IMR-90 (cell line): ENCODE measurements around the gene NXPH3. TPM values are rescaled to one million over a fixed set of nuclear protein-coding genes. Genes with fewer than 3 reads are reported as not detected.

Experiments
- ATAC-seq: fragments of 200-7000 bp; cut with Tn5 transposase; 2 replicates; pipeline ENCODE4 v1.9.1; 2020; ENCODE audit warnings: low read depth, mild to moderate bottlenecking, moderate library complexity
- BruUV-seq: library from RNA; stranded (reverse); fragments of 400-500 nt; replicated peaks from 2 replicates; lab custom pipeline; 2021; lab: Mats Ljungman, UMichigan
- CTCF ChIA-PET: fragments of 300-600 bp; formaldehyde crosslinking; extraction: SDS; loops from one replicate; lab custom pipeline; 2021; ENCODE audit warnings: antibody characterized with exemption; lab: Yijun Ruan, JAX
- POLR2A ChIA-PET: fragments of 300-600 bp; sonication (Branson Sonifier 250); formaldehyde crosslinking; loops from one replicate; lab custom pipeline; 2022; ENCODE audit warnings: antibody characterized with exemption; ENCODE audit not compliant: unreplicated experiment; lab: Charles Lee
- DNase-seq: peaks from one replicate; pipeline ENCODE4 v3.0.0; 2013
- H2AFZ ChIP-seq: replicated peaks from 2 replicates; pipeline ENCODE3; 2013; ENCODE audit warnings: low read length, mild to moderate bottlenecking; ENCODE audit not compliant: poor library complexity
- H2AK5ac ChIP-seq: 2 replicates; pipeline ENCODE4 v1.6.1; 2013; ENCODE audit warnings: low read depth, low read length, inconsistent platforms
- H2AK9ac ChIP-seq: replicated peaks from 2 replicates; pipeline ENCODE3; 2013; ENCODE audit warnings: mild to moderate bottlenecking, low read depth, low read length, moderate library complexity; ENCODE audit not compliant: poor library complexity
- H2BK120ac ChIP-seq: 2 replicates; pipeline ENCODE4 v1.6.1; 2013; ENCODE audit warnings: low read depth, low read length, inconsistent platforms
- H2BK15ac ChIP-seq: 3 replicates; pipeline ENCODE4 v1.6.1; 2013; ENCODE audit warnings: low read depth, low read length, inconsistent platforms
- H2BK20ac ChIP-seq: 2 replicates; pipeline ENCODE4 v1.6.1; 2013; ENCODE audit warnings: low read depth, mild to moderate bottlenecking, inconsistent platforms, low read length, moderate library complexity
- H2BK5ac ChIP-seq: 2 replicates; pipeline ENCODE4 v1.6.1; 2013; ENCODE audit warnings: mild to moderate bottlenecking, low read depth, low read length, inconsistent platforms; ENCODE audit not compliant: poor library complexity, severe bottlenecking
- H3K14ac ChIP-seq: replicated peaks from 2 replicates; pipeline ENCODE4 v1.6.1; 2013; ENCODE audit warnings: low read depth, low read length, inconsistent platforms
- H3K18ac ChIP-seq: 2 replicates; pipeline ENCODE4 v1.6.1; 2013; ENCODE audit warnings: low read depth, low read length, control low read depth
- H3K23ac ChIP-seq: 2 replicates; pipeline ENCODE4 v1.6.1; 2013; ENCODE audit warnings: low read depth, low read length, inconsistent platforms
- H3K27ac ChIP-seq: 2 replicates; pipeline ENCODE4 v1.5.1; 2013; ENCODE audit warnings: mild to moderate bottlenecking, control low read depth, low read length; ENCODE audit not compliant: insufficient read depth
- H3K27me3 ChIP-seq: 2 replicates; pipeline ENCODE4 v1.6.1; 2013; ENCODE audit warnings: low read length; ENCODE audit not compliant: control insufficient read depth, insufficient read depth
- H3K36me3 ChIP-seq: 2 replicates; pipeline ENCODE4 v1.6.1; 2013; ENCODE audit warnings: low read length, mixed read lengths; ENCODE audit not compliant: control insufficient read depth, insufficient read depth
- H3K4ac ChIP-seq: 2 replicates; pipeline ENCODE4 v1.6.1; 2013; ENCODE audit warnings: low read depth, low read length, inconsistent platforms
- H3K4me1 ChIP-seq: 2 replicates; pipeline ENCODE4 v1.6.1; 2013; ENCODE audit warnings: low read length, mixed read lengths; ENCODE audit not compliant: control insufficient read depth, insufficient read depth
- H3K4me2 ChIP-seq: 2 replicates; pipeline ENCODE4 v1.6.1; 2013; ENCODE audit warnings: low read depth, mild to moderate bottlenecking, control low read depth, low read length, moderate library complexity
- H3K4me3 ChIP-seq: 2 replicates; pipeline ENCODE4 v1.5.1; 2013; ENCODE audit warnings: low read depth, mild to moderate bottlenecking, control low read depth, low read length, moderate library complexity; ENCODE audit not compliant: insufficient read depth
- H3K56ac ChIP-seq: 2 replicates; pipeline ENCODE4 v1.6.1; 2013; ENCODE audit warnings: low read length, inconsistent platforms; ENCODE audit not compliant: insufficient read depth; ENCODE audit errors: extremely low read depth
- H3K79me1 ChIP-seq, 2 experiments: 2 replicates each; pipeline ENCODE4 v1.6.1; 2013; ENCODE audit warnings: low read length in 2 of 2, inconsistent platforms in 1 of 2, low read depth in 1 of 2
- H3K9ac ChIP-seq: 2 replicates; pipeline ENCODE4 v1.6.1; 2013; ENCODE audit warnings: low read depth, low read length, control low read depth
- H3K9me1 ChIP-seq: 2 replicates; pipeline ENCODE4 v1.6.1; 2013; ENCODE audit warnings: low read length, inconsistent platforms; ENCODE audit not compliant: insufficient read depth
- H3K9me3 ChIP-seq: 2 replicates; pipeline ENCODE4 v1.6.1; 2013; ENCODE audit warnings: low read length; ENCODE audit not compliant: control insufficient read depth, insufficient read depth
- H4K20me1 ChIP-seq: 2 replicates; pipeline ENCODE4 v1.6.1; 2013; ENCODE audit warnings: low read length, inconsistent platforms; ENCODE audit not compliant: insufficient read depth
- H4K5ac ChIP-seq: 2 replicates; pipeline ENCODE4 v1.6.1; 2013; ENCODE audit warnings: mild to moderate bottlenecking, low read depth, low read length, control low read depth
- H4K8ac ChIP-seq, 2 experiments: 2 replicates each; pipeline ENCODE4 v1.6.1; 2013; ENCODE audit warnings: low read depth in 2 of 2, low read length in 2 of 2, control low read depth in 1 of 2, inconsistent platforms in 1 of 2
- H4K91ac ChIP-seq: 2 replicates; pipeline ENCODE4 v1.6.1; 2013; ENCODE audit warnings: low read depth, low read length, inconsistent platforms; ENCODE audit not compliant: insufficient read depth
- CEBPB ChIP-seq: IDR thresholded peaks from 2 replicates; pipeline ENCODE4 v1.6.1; 2012; ENCODE audit warnings: low read depth, low read length, improper control_type of control experiment
- CHD1 ChIP-seq: IDR thresholded peaks from 2 replicates; pipeline ENCODE4 v1.6.1; 2012; ENCODE audit warnings: low read depth, low read length, improper control_type of control experiment
- CTCF ChIP-seq: conservative IDR thresholded peaks from 2 replicates; pipeline ENCODE4 v1.5.1; 2012; ENCODE audit warnings: mild to moderate bottlenecking, low read depth, low read length, improper control_type of control experiment
- ELK1 ChIP-seq: fragments of 150-350 bp; IDR thresholded peaks from 2 replicates; pipeline ENCODE4 v1.6.1; 2016; ENCODE audit warnings: low read depth, mild to moderate bottlenecking, low read length, moderate library complexity, borderline replicate concordance
- FOS ChIP-seq: fragments of 150-350 bp; IDR thresholded peaks from 2 replicates; pipeline ENCODE4 v1.6.1; 2016; ENCODE audit warnings: low read depth, low read length
- MAFK ChIP-seq: IDR thresholded peaks from 2 replicates; pipeline ENCODE4 v1.6.1; 2012; ENCODE audit warnings: low read depth, low read length, improper control_type of control experiment
- MAZ ChIP-seq: IDR thresholded peaks from 2 replicates; pipeline ENCODE4 v1.6.1; 2012; ENCODE audit warnings: low read depth, mild to moderate bottlenecking, low read length, improper control_type of control experiment, moderate library complexity, borderline replicate concordance
- MXI1 ChIP-seq: IDR thresholded peaks from 2 replicates; pipeline ENCODE4 v1.6.1; 2012; ENCODE audit warnings: low read depth, mild to moderate bottlenecking, low read length, moderate library complexity, borderline replicate concordance
- NFE2L2 ChIP-seq: fragments of 150-350 bp; IDR thresholded peaks from 2 replicates; pipeline ENCODE4 v1.6.1; 2016; ENCODE audit warnings: low read depth, mild to moderate bottlenecking, low read length
- RAD21 ChIP-seq: IDR thresholded peaks from 2 replicates; pipeline ENCODE4 v1.6.1; 2012; ENCODE audit warnings: low read length, improper control_type of control experiment
- RCOR1 ChIP-seq: IDR thresholded peaks from 2 replicates; pipeline ENCODE4 v1.6.1; 2012; ENCODE audit warnings: mild to moderate bottlenecking, low read length, improper control_type of control experiment; ENCODE audit not compliant: insufficient replicate concordance
- RFX5 ChIP-seq: IDR thresholded peaks from 2 replicates; pipeline ENCODE4 v1.8.0; 2012; ENCODE audit warnings: low read depth, mild to moderate bottlenecking, low read length, moderate library complexity
- SMC3 ChIP-seq: fragments of 150-350 bp; IDR thresholded peaks from 2 replicates; pipeline ENCODE4 v1.6.1; 2016; ENCODE audit warnings: low read depth, mild to moderate bottlenecking, antibody characterized with exemption, low read length, moderate library complexity
- WGBS, 2 experiments: methylation state at CpG; one replicate each; pipeline versions ENCODE4 v1.1.5 to v1.1.7; 2013; ENCODE audit warnings: missing lambda C conversion rate in 2 of 2; ENCODE audit not compliant: insufficient read length in 1 of 2; ENCODE audit errors: extremely low coverage in 2 of 2; 5-methylcytosine and 5-hydroxymethylcytosine counted together
- dilution Hi-C: fragments of 300-500 bp; cut with HindIII; formaldehyde crosslinking; loops from one replicate; pipeline ENCODE4 v1.14.3; 2018; ENCODE audit warnings: low sequenced_read_pairs; ENCODE audit not compliant: unreplicated experiment
- in situ Hi-C: fragments of 300-500 bp; cut with MboI; formaldehyde crosslinking; loops from 3 replicates; pipeline ENCODE4 v1.14.3; 2019; ENCODE audit warnings: low sequenced_read_pairs, inconsistent platforms, mixed read lengths
- intact Hi-C: fragments of 100-400 bp; cut with micrococcal nuclease; formaldehyde crosslinking; loops from 2 replicates; pipeline ENCODE4 v1.10.0; 2022
- polyA plus RNA-seq, 3 experiments: library from polyadenylated mRNA; depleted of rRNA; stranded (reverse); fragments of >200 nt; gene quantifications; 2 replicates each; pipeline ENCODE4 v1.2.3, GENCODE V29; 2012; ENCODE audit warnings: low replicate concordance in 1 of 3
- total RNA-seq: library from RNA; depleted of rRNA; stranded (reverse); fragments of >200 nt; gene quantifications from 2 replicates; pipeline ENCODE4 v1.2.3, GENCODE V29; 2012

The NXPH3 gene
- total and polyA plus RNA-seq, 2 of the 4 experiments (the other 2 are of a cell fraction), result 0.18 to 0.31 TPM

DNA sequence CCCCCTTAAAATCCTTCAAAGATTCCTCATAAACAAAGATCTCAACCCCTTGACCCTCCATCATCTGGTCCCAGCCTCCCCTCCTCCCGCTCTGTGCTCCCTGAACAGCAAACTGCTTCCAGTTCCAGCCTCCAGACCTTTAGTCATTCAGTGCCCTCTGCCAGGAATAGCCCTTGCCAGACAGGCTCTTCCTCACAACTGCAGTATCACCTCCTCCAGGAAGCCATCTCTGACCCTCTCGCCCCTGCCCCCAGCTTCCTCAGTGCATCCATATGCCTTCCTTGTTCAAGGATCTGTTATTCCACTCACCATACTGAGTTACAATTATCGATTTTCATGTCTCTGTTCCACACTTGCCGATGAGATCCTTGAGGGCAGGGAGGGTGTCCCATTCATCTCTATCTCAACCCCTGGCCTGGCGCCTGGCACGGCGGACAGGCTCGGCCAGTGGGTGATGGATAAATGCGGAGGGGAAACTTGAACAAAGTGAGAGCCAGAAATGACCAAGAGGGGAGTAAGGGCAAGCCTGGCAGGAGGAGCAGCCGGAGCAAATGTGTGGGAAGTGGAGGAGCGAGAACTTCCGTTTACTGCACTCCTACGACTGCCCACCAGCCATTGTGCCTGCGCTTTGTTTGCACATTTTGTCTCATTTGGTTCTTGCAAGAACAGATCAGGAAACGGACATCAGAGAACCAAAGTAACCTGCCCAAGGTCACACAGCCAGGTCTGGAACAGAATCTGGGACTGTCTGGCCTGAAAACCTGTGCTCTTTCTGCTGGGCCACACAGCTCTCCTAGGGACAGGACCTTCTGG, 2.0 kb upstream of the NXPH3 start:
- Histone ChIP-seq H4K20me1 (peaks cover 6% of the 10 kb centered on the region), H3K9ac (no peak overlapping the region), H3K4me1 (peaks cover 4% of the 10 kb centered on the region; the same call in 1 of the 2 replicates), H3K14ac (no peak overlapping the region), H3K4me2 (no peak overlapping the region), H2BK120ac (no peak overlapping the region), H3K9me3 (no peaks in the 10 kb centered on the region), H3K4me3 (no peak overlapping the region), H2AK5ac (no peak overlapping the region), H2BK5ac (no peak overlapping the region), H4K5ac (no peak overlapping the region), H2BK15ac (no peak overlapping the region), H3K4ac (no peak overlapping the region), H4K8ac (no peak overlapping the region), H3K36me3 (no peaks in the 10 kb centered on the region), H3K18ac (no peak overlapping the region), H3K27me3 (peaks cover 65% of the 10 kb centered on the region), H2AK9ac (no peak overlapping the region), H2BK20ac (no peak overlapping the region), H3K9me1 (no peaks in the 10 kb centered on the region), H2AFZ (no peak overlapping the region), H3K79me1 (no peaks in the 10 kb centered on the region), H4K91ac (no peak overlapping the region), H3K56ac (no peak overlapping the region), H3K23ac (no peak overlapping the region), H3K27ac (no peak overlapping the region)
- in situ Hi-C loops (loop anchor here (5.0 kb wide), 3 partner anchors 124 to 424 kb away; partner anchors contain the start of genes DLX3 and TAC4), intact Hi-C loops (loop anchor here (5.0 kb wide), 1 partner anchor 104 kb away; the partner anchor contains the start of gene SPOP), dilution Hi-C loops (no loop called here)
- DNase-seq (no peak), ATAC-seq (no peak)
- TF ChIP-seq CEBPB (no peak), RCOR1 (no peak), RFX5 (no peak), FOS (no peak), MAFK (no peak), NFE2L2 (no peak), SMC3 (no peak), MAZ (no peak), MXI1 (no peak), CHD1 (no peak), ELK1 (no peak), RAD21 (no peak), CTCF (no peak)
- whole genome bisulfite sequencing, 2 experiments, result 56% methylated on average over 3 of the region's 15 CpGs; no CpG with 5 or more reads in 1 of the 2 experiments
- ChIA-PET CTCF (interaction anchor here (0.9 kb wide), 1 partner anchor 122 kb away, joined by 3 read pairs; no protein-coding TSS in a partner anchor), POLR2A (interaction anchor here (0.6 kb wide), 1 partner anchor 95 kb away, joined by 17 read pairs; no protein-coding TSS in a partner anchor)
- no TSS peak for BruUV-seq
